Right ventricle myocardium inferior (tissue), 1 donor: ENCODE measurements around the gene CDKL4. TPM values are rescaled to one million over a fixed set of nuclear protein-coding genes. Genes with fewer than 3 reads are reported as not detected.
"Not testable (repeated sequence)": the region's sequence is repeated elsewhere in the genome, so short reads cannot be mapped to it uniquely, and the experiment has no call there.

Source experiments
- ATAC-seq: fragments of 200-7000 bp; cut with Tn5 transposase; one replicate; pipeline ENCODE4 v1.9.1; 2020; ENCODE audit warnings: mild to moderate bottlenecking, moderate library complexity
- DNase-seq: peaks from one replicate; pipeline ENCODE4 v3.0.0; 2021; ENCODE audit errors: missing footprints
- intact Hi-C: fragments of 100-400 bp; cut with DNase I; formaldehyde crosslinking; loops from one replicate; pipeline ENCODE4 v1.11.0; 2022
- total RNA-seq: library from RNA; stranded (reverse); fragmentation: NEBNext Ultra II Directional; extraction: Animal tissue kit (Norgen Biotek cat#: 25700); gene quantifications from one replicate; pipeline ENCODE4 v1.2.1, GENCODE V29; 2021
- donor health status: DM: no; HTN: yes; CAD: no; lungs with severe emphysema.

The CDKL4 gene
- total RNA-seq, 1 donor from 2014 or later: 0.22 TPM

GRCh38 chr2:39194686-39195085 lies 49.1 kb downstream of the CDKL4 start:
- no peak for ATAC-seq
- no peak for DNase-seq
- intact Hi-C loops: no loop called here

- ATAC-seq (no peak), DNase-seq (no peak)
- intact Hi-C loops: no loop called here
These were observed 54.7 kb downstream of the CDKL4 start for GRCh38 chr2:39188960-39189494.

- ATAC-seq (no peak), DNase-seq (no peak)
- intact Hi-C loops: no loop called here
These were observed 60.1 kb downstream of the CDKL4 start for GRCh38 chr2:39183673-39184072.

- DNase-seq (no peak), ATAC-seq (no peak)
- intact Hi-C loops: no loop called here
These were observed 62.5 kb downstream of the CDKL4 start for GRCh38 chr2:39181297-39181696.

GRCh38 chr2:39179974-39180960 lies 63.5 kb downstream of the CDKL4 start:
- ATAC-seq (no peak), DNase-seq (no peak)
- intact Hi-C loops: no loop called here

- ATAC-seq (no peak), DNase-seq (no peak)
- intact Hi-C loops: no loop called here
These were observed 65.0 kb downstream of the CDKL4 start for GRCh38 chr2:39178756-39179155.

- ATAC-seq: no peak
- intact Hi-C loops: no loop called here
- DNase-seq: no peak
These were observed 66.8 kb downstream of the CDKL4 start for GRCh38 chr2:39176997-39177396.

- intact Hi-C loops: no loop called here
- no peak for ATAC-seq
- no peak for DNase-seq
These were observed 68.6 kb downstream of the CDKL4 start for GRCh38 chr2:39175026-39175812.

- DNase-seq (no peak), ATAC-seq (no peak)
- intact Hi-C loops: no loop called here
These were observed 69.7 kb downstream of the CDKL4 start for GRCh38 chr2:39174022-39174421.

GRCh38 chr2:39172047-39172706 lies 71.6 kb downstream of the CDKL4 start:
- ATAC-seq, intact Hi-C loops, DNase-seq: not testable (repeated sequence)

- DNase-seq: no peak
- intact Hi-C loops: no loop called here
- no peak for ATAC-seq
These were observed 72.1 kb downstream of the CDKL4 start for GRCh38 chr2:39171621-39172020.

- DNase-seq (no peak), ATAC-seq (no peak)
- intact Hi-C loops: no loop called here
These were observed 79.7 kb downstream of the CDKL4 start for GRCh38 chr2:39164089-39164488.

GRCh38 chr2:39160982-39161381 lies 82.8 kb downstream of the CDKL4 start:
- DNase-seq (no peak), ATAC-seq (no peak)
- intact Hi-C loops: no loop called here

GRCh38 chr2:39159283-39159682 lies 84.5 kb downstream of the CDKL4 start:
- ATAC-seq: no peak
- DNase-seq: no peak
- intact Hi-C loops: no loop called here

- intact Hi-C loops: no loop called here
- no peak for DNase-seq
- no peak for ATAC-seq
These were observed 85.4 kb downstream of the CDKL4 start for GRCh38 chr2:39158351-39158750.

- intact Hi-C loops: no loop called here
- no peak for DNase-seq
- ATAC-seq: no peak
These were observed 86.9 kb downstream of the CDKL4 start for GRCh38 chr2:39156846-39157245.

GRCh38 chr2:39156107-39156506 lies 87.7 kb downstream of the CDKL4 start:
- intact Hi-C loops: no loop called here
- no peak for DNase-seq
- no peak for ATAC-seq

GRCh38 chr2:39155573-39155972 lies 88.2 kb downstream of the CDKL4 start:
- intact Hi-C loops, ATAC-seq, DNase-seq: not testable (repeated sequence)

GRCh38 chr2:39154944-39155343 lies 88.8 kb downstream of the CDKL4 start:
- intact Hi-C loops: no loop called here
- DNase-seq (no peak), ATAC-seq (no peak)
